WTC11 (cell line): Measurements from ENCODE around the gene ZNF526.

Experiments
- ATF1 ChIP-seq: sonication (generic); formaldehyde crosslinking; IDR thresholded peaks from 2 replicates; pipeline ENCODE4 v1.8.1; 2023; ENCODE audit warnings: mild to moderate bottlenecking, moderate library complexity, missing genetic modification reagents
- E2F1 ChIP-seq: sonication (generic); formaldehyde crosslinking; IDR thresholded peaks from 2 replicates; pipeline ENCODE4 v1.8.0; 2022; ENCODE audit warnings: mild to moderate bottlenecking, missing genetic modification reagents
- ELF4 ChIP-seq: sonication (generic); formaldehyde crosslinking; IDR thresholded peaks from 2 replicates; pipeline ENCODE4 v1.8.1; 2022; ENCODE audit warnings: low read depth, mild to moderate bottlenecking, moderate library complexity, missing genetic modification reagents
- ESRRA ChIP-seq: sonication (generic); formaldehyde crosslinking; IDR thresholded peaks from 2 replicates; pipeline ENCODE4 v1.8.1; 2022; ENCODE audit warnings: mild to moderate bottlenecking, missing genetic modification reagents, borderline replicate concordance
- FOXJ3 ChIP-seq: sonication (generic); formaldehyde crosslinking; IDR thresholded peaks from 2 replicates; pipeline ENCODE4 v1.9.0; 2021; ENCODE audit warnings: missing genetic modification reagents, mild to moderate bottlenecking, borderline replicate concordance
- KAT7 ChIP-seq: sonication (generic); formaldehyde crosslinking; IDR thresholded peaks from 2 replicates; pipeline ENCODE4 v1.8.1; 2023; ENCODE audit warnings: missing genetic modification reagents, mild to moderate bottlenecking, borderline replicate concordance
- NFATC4 ChIP-seq: fragments of 250-450 bp; sonication (Bioruptor Pico); IDR thresholded peaks from 2 replicates; pipeline ENCODE4 v1.9.0; 2021; ENCODE audit warnings: mild to moderate bottlenecking
- NR2C2 ChIP-seq: sonication (generic); formaldehyde crosslinking; IDR thresholded peaks from 2 replicates; pipeline ENCODE4 v1.8.0; 2022; ENCODE audit warnings: mild to moderate bottlenecking, missing genetic modification reagents
- SMAD3 ChIP-seq: sonication (generic); formaldehyde crosslinking; IDR thresholded peaks from 2 replicates; pipeline ENCODE4 v1.8.0; 2022; ENCODE audit warnings: missing genetic modification reagents, mild to moderate bottlenecking, borderline replicate concordance
- SP1 ChIP-seq: sonication (generic); formaldehyde crosslinking; conservative IDR thresholded peaks from 2 replicates; pipeline ENCODE4 v1.8.1; 2022; ENCODE audit warnings: missing genetic modification reagents
- TF ChIP-seq, protein P1 (sequence below): fragments of 200-600 bp; IDR thresholded peaks from 2 replicates; pipeline ENCODE4 v1.8.0; 2022; ENCODE audit warnings: antibody characterized with exemption
- TF ChIP-seq, protein P2 (sequence below): sonication (generic); formaldehyde crosslinking; IDR thresholded peaks from 2 replicates; pipeline ENCODE4 v1.8.1; 2023; ENCODE audit warnings: mild to moderate bottlenecking, moderate library complexity, missing genetic modification reagents
- TF ChIP-seq, protein P3 (sequence below): sonication (generic); formaldehyde crosslinking; IDR thresholded peaks from 2 replicates; pipeline ENCODE4 v1.8.1; 2022; ENCODE audit warnings: low read depth, missing genetic modification reagents, borderline replicate concordance
- TF ChIP-seq, protein P4 (sequence below): sonication (generic); formaldehyde crosslinking; IDR thresholded peaks from 2 replicates; pipeline ENCODE4 v1.8.1; 2023; ENCODE audit warnings: mild to moderate bottlenecking, missing genetic modification reagents, moderate library complexity

- TF ChIP-seq ESRRA (CRISPR knock-in tag) (no peak), ELF4 (CRISPR knock-in tag) (no peak), SP1 (CRISPR knock-in tag) (no peak), NR2C2 (CRISPR knock-in tag) (no peak), ATF1 (CRISPR knock-in tag) (no peak), NFATC4 (CRISPR knock-in tag) (no peak), KAT7 (CRISPR knock-in tag) (no peak), FOXJ3 (CRISPR knock-in tag) (no peak), SMAD3 (CRISPR knock-in tag) (no peak), E2F1 (no peak)
- TF ChIP-seq, protein P1, sequence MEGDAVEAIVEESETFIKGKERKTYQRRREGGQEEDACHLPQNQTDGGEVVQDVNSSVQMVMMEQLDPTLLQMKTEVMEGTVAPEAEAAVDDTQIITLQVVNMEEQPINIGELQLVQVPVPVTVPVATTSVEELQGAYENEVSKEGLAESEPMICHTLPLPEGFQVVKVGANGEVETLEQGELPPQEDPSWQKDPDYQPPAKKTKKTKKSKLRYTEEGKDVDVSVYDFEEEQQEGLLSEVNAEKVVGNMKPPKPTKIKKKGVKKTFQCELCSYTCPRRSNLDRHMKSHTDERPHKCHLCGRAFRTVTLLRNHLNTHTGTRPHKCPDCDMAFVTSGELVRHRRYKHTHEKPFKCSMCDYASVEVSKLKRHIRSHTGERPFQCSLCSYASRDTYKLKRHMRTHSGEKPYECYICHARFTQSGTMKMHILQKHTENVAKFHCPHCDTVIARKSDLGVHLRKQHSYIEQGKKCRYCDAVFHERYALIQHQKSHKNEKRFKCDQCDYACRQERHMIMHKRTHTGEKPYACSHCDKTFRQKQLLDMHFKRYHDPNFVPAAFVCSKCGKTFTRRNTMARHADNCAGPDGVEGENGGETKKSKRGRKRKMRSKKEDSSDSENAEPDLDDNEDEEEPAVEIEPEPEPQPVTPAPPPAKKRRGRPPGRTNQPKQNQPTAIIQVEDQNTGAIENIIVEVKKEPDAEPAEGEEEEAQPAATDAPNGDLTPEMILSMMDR = no peak
- TF ChIP-seq, protein P2, sequence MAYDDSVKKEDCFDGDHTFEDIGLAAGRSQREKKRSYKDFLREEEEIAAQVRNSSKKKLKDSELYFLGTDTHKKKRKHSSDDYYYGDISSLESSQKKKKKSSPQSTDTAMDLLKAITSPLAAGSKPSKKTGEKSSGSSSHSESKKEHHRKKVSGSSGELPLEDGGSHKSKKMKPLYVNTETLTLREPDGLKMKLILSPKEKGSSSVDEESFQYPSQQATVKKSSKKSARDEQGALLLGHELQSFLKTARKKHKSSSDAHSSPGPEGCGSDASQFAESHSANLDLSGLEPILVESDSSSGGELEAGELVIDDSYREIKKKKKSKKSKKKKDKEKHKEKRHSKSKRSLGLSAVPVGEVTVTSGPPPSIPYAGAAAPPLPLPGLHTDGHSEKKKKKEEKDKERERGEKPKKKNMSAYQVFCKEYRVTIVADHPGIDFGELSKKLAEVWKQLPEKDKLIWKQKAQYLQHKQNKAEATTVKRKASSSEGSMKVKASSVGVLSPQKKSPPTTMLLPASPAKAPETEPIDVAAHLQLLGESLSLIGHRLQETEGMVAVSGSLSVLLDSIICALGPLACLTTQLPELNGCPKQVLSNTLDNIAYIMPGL = no peak
- TF ChIP-seq, protein P3, sequence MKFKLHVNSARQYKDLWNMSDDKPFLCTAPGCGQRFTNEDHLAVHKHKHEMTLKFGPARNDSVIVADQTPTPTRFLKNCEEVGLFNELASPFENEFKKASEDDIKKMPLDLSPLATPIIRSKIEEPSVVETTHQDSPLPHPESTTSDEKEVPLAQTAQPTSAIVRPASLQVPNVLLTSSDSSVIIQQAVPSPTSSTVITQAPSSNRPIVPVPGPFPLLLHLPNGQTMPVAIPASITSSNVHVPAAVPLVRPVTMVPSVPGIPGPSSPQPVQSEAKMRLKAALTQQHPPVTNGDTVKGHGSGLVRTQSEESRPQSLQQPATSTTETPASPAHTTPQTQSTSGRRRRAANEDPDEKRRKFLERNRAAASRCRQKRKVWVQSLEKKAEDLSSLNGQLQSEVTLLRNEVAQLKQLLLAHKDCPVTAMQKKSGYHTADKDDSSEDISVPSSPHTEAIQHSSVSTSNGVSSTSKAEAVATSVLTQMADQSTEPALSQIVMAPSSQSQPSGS (CRISPR knock-in tag) = no peak
- TF ChIP-seq, protein P4, sequence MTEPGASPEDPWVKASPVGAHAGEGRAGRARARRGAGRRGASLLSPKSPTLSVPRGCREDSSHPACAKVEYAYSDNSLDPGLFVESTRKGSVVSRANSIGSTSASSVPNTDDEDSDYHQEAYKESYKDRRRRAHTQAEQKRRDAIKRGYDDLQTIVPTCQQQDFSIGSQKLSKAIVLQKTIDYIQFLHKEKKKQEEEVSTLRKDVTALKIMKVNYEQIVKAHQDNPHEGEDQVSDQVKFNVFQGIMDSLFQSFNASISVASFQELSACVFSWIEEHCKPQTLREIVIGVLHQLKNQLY (CRISPR knock-in tag) = no peak
These were observed 52.9 kb downstream of the ZNF526 start for GRCh38 chr19:42272989-42273406.
